Measurements from ENCODE around the gene TRPM1.

Gene TRPM1

GRCh38 chr15:30991255-30992235 lies 110.0 kb downstream of the TRPM1 start, which contains the start of gene MTMR10:
TSS of gene MTMR10 (minus strand) at chr15:30991628. CDS start at chr15:30991506, 122 bp downstream.
- peak; percentile 78 to 85 for DNase-seq (ENCODE audit: low spot score in 2 of 2)
- Mint-ChIP-seq H3K36me3 (peaks cover 11% of the 10 kb centered on the region), H3K4me1 (peaks cover 22% of the 10 kb centered on the region), H3K27ac (peak within 1 kb of the TSS; percentile 94), H3K27me3 (no peaks in the 10 kb centered on the region), H3K9me3 (no peaks in the 10 kb centered on the region), H3K4me3 (peak within 1 kb of the TSS; percentile 97)
- peak; percentile 91 for ATAC-seq (ENCODE audit: low read depth)

GRCh38 chr15:30990446-30991254 lies 110.9 kb downstream of the TRPM1 start:
- Mint-ChIP-seq H3K27ac (peak overlapping the region; percentile 94), H3K9me3 (no peaks in the 10 kb centered on the region), H3K27me3 (no peaks in the 10 kb centered on the region), H3K36me3 (peaks cover 13% of the 10 kb centered on the region), H3K4me1 (peaks cover 24% of the 10 kb centered on the region), H3K4me3 (peak overlapping the region; percentile 97)
- DNase-seq (ENCODE audit: low spot score in 2 of 2), result no peak
- no peak for ATAC-seq (ENCODE audit: low read depth)

- Mint-ChIP-seq H3K4me1 (peaks cover 30% of the 10 kb centered on the region), H3K36me3 (peaks cover 14% of the 10 kb centered on the region), H3K27me3 (no peaks in the 10 kb centered on the region), H3K27ac (peak overlapping the region; percentile 94), H3K9me3 (no peaks in the 10 kb centered on the region), H3K4me3 (peak overlapping the region; percentile 97)
- ATAC-seq (ENCODE audit: low read depth) (no peak), DNase-seq (ENCODE audit: low spot score in 2 of 2) (no peak)
Measured at GRCh38 chr15:30990036-30990435, 111.5 kb downstream of the TRPM1 start.

- Mint-ChIP-seq H3K9me3 (no peaks in the 10 kb centered on the region), H3K27me3 (no peaks in the 10 kb centered on the region), H3K4me3 (peak overlapping the region; percentile 74), H3K4me1 (peaks cover 51% of the 10 kb centered on the region), H3K36me3 (peaks cover 39% of the 10 kb centered on the region), H3K27ac (peak overlapping the region; percentile 76)
- DNase-seq (ENCODE audit: low spot score in 2 of 2) (no peak), ATAC-seq (ENCODE audit: low read depth) (no peak)
Measured at GRCh38 chr15:30985081-30985531, 116.4 kb downstream of the TRPM1 start.

GRCh38 chr15:30984542-30984941 lies 117.0 kb downstream of the TRPM1 start:
- ATAC-seq (ENCODE audit: low read depth) (peak; percentile 45), DNase-seq (ENCODE audit: low spot score in 2 of 2) (no peak)
- Mint-ChIP-seq H3K27ac (peak overlapping the region; percentile 76), H3K4me3 (peak overlapping the region; percentile 74), H3K36me3 (peaks cover 42% of the 10 kb centered on the region), H3K9me3 (no peaks in the 10 kb centered on the region), H3K27me3 (no peaks in the 10 kb centered on the region), H3K4me1 (peaks cover 53% of the 10 kb centered on the region)

- no peaks in the 10 kb centered on the region for H3K9me3 Mint-ChIP-seq
- peak overlapping the region; percentile 76 for H3K27ac Mint-ChIP-seq
- DNase-seq (ENCODE audit: low spot score in 2 of 2) (no peak), ATAC-seq (ENCODE audit: low read depth) (no peak)
- peaks cover 45% of the 10 kb centered on the region for H3K36me3 Mint-ChIP-seq
- H3K4me1 Mint-ChIP-seq, result peaks cover 57% of the 10 kb centered on the region
- no peaks in the 10 kb centered on the region for H3K27me3 Mint-ChIP-seq
- peak overlapping the region; percentile 74 for H3K4me3 Mint-ChIP-seq
Measured at GRCh38 chr15:30984118-30984517, 117.4 kb downstream of the TRPM1 start.

- no peaks in the 10 kb centered on the region for H3K27me3 Mint-ChIP-seq
- peak overlapping the region; percentile 53 for H3K4me3 Mint-ChIP-seq
- peaks cover 35% of the 10 kb centered on the region for H3K36me3 Mint-ChIP-seq
- no peak for DNase-seq (ENCODE audit: low spot score in 2 of 2)
- ATAC-seq (ENCODE audit: low read depth), result peak; percentile 80
- peaks cover 48% of the 10 kb centered on the region for H3K4me1 Mint-ChIP-seq
- H3K9me3 Mint-ChIP-seq, result no peaks in the 10 kb centered on the region
- peak overlapping the region; percentile 63 for H3K27ac Mint-ChIP-seq
Measured at GRCh38 chr15:30979457-30979856, 122.1 kb downstream of the TRPM1 start.

GRCh38 chr15:30978328-30978727 lies 123.2 kb downstream of the TRPM1 start:
- Mint-ChIP-seq H3K27me3 (no peaks in the 10 kb centered on the region), H3K36me3 (peaks cover 36% of the 10 kb centered on the region)

GRCh38 chr15:30974112-30974511 lies 127.4 kb downstream of the TRPM1 start:
- peaks cover 20% of the 10 kb centered on the region for H3K4me1 Mint-ChIP-seq
- H3K36me3 Mint-ChIP-seq, result peaks cover 18% of the 10 kb centered on the region
- DNase-seq (ENCODE audit: low spot score in 2 of 2) (no peak), ATAC-seq (ENCODE audit: low read depth) (no peak)
- H3K27ac Mint-ChIP-seq, result no peak overlapping the region
- H3K9me3 Mint-ChIP-seq, result no peaks in the 10 kb centered on the region
- H3K4me3 Mint-ChIP-seq, result no peak overlapping the region
- H3K27me3 Mint-ChIP-seq, result no peaks in the 10 kb centered on the region

More at GRCh38 chr15:30978328-30978727, 123.2 kb downstream of the TRPM1 start:
- H3K4me1 Mint-ChIP-seq, result peaks cover 36% of the 10 kb centered on the region
- DNase-seq (ENCODE audit: low spot score in 2 of 2) (no peak), ATAC-seq (ENCODE audit: low read depth) (no peak)
- no peaks in the 10 kb centered on the region for H3K9me3 Mint-ChIP-seq
- H3K27ac Mint-ChIP-seq, result peak overlapping the region; percentile 84
- no peak overlapping the region for H3K4me3 Mint-ChIP-seq

GRCh38 chr15:30973379-30973778 lies 128.1 kb downstream of the TRPM1 start:
- Mint-ChIP-seq H3K27me3 (no peaks in the 10 kb centered on the region), H3K36me3 (peaks cover 20% of the 10 kb centered on the region), H3K4me1 (peaks cover 17% of the 10 kb centered on the region), H3K27ac (no peak overlapping the region), H3K4me3 (no peak overlapping the region), H3K9me3 (no peaks in the 10 kb centered on the region)
- no peak for ATAC-seq (ENCODE audit: low read depth)
- DNase-seq (ENCODE audit: low spot score in 2 of 2), result no peak

GRCh38 chr15:30969724-30970123 lies 131.8 kb downstream of the TRPM1 start:
- no peaks in the 10 kb centered on the region for H3K9me3 Mint-ChIP-seq
- no peak for DNase-seq (ENCODE audit: low spot score in 2 of 2)
- H3K27me3 Mint-ChIP-seq, result no peaks in the 10 kb centered on the region
- peaks cover 10% of the 10 kb centered on the region for H3K4me1 Mint-ChIP-seq
- no peak overlapping the region for H3K4me3 Mint-ChIP-seq
- no peak for ATAC-seq (ENCODE audit: low read depth)
- H3K36me3 Mint-ChIP-seq, result peaks cover 22% of the 10 kb centered on the region
- peak overlapping the region; percentile 1 for H3K27ac Mint-ChIP-seq

GRCh38 chr15:30963681-30964080 lies 137.8 kb downstream of the TRPM1 start:
- H3K36me3 Mint-ChIP-seq, result peaks cover 30% of the 10 kb centered on the region

GRCh38 chr15:30962659-30963058 lies 138.9 kb downstream of the TRPM1 start:
- peaks cover 34% of the 10 kb centered on the region for H3K36me3 Mint-ChIP-seq
- H3K27me3 Mint-ChIP-seq, result no peaks in the 10 kb centered on the region
- peak overlapping the region; percentile 67 for H3K27ac Mint-ChIP-seq
- no peak for DNase-seq (ENCODE audit: low spot score in 2 of 2)
- no peak overlapping the region for H3K4me3 Mint-ChIP-seq
- H3K9me3 Mint-ChIP-seq, result no peaks in the 10 kb centered on the region
- no peak for ATAC-seq (ENCODE audit: low read depth)
- H3K4me1 Mint-ChIP-seq, result peaks cover 21% of the 10 kb centered on the region

More at GRCh38 chr15:30963681-30964080, 137.8 kb downstream of the TRPM1 start:
- H3K4me3 Mint-ChIP-seq, result no peak overlapping the region
- no peak overlapping the region for H3K27ac Mint-ChIP-seq
- H3K4me1 Mint-ChIP-seq, result peaks cover 17% of the 10 kb centered on the region
- no peaks in the 10 kb centered on the region for H3K9me3 Mint-ChIP-seq
- no peaks in the 10 kb centered on the region for H3K27me3 Mint-ChIP-seq
- DNase-seq (ENCODE audit: low spot score in 2 of 2) (no peak), ATAC-seq (ENCODE audit: low read depth) (no peak)

GRCh38 chr15:30962079-30962478 lies 139.4 kb downstream of the TRPM1 start:
- Mint-ChIP-seq H3K9me3 (no peaks in the 10 kb centered on the region), H3K27ac (peak overlapping the region; percentile 67), H3K4me3 (no peak overlapping the region), H3K36me3 (peaks cover 39% of the 10 kb centered on the region), H3K4me1 (peaks cover 22% of the 10 kb centered on the region), H3K27me3 (no peaks in the 10 kb centered on the region)
- no peak for DNase-seq (ENCODE audit: low spot score in 2 of 2)
- no peak for ATAC-seq (ENCODE audit: low read depth)

Measured in memory B cell (primary cell).